Ramos (cell line): Measurements from ENCODE around the gene SLC39A8.
"Not testable (repeated sequence)": the region's sequence is repeated elsewhere in the genome, so short reads cannot be mapped to it uniquely, and the experiment has no call there.

Experiments used
- in situ Hi-C: fragments of 300-500 bp; cut with MboI; formaldehyde crosslinking; loops from one replicate; pipeline ENCODE4 v1.14.3; 2022; ENCODE audit warnings: low sequenced_read_pairs; ENCODE audit not compliant: unreplicated experiment

SLC39A8 gene

GRCh38 chr4:102247041-102247440 is 98.2 kb downstream of the SLC39A8 start:
- in situ Hi-C loops: no loop called here

GRCh38 chr4:102246416-102246815 is 98.9 kb downstream of the SLC39A8 start:
- in situ Hi-C loops: no loop called here

- in situ Hi-C loops: no loop called here
These were observed 100.3 kb downstream of the SLC39A8 start for GRCh38 chr4:102244878-102245535.

- in situ Hi-C loops: not testable (repeated sequence)
These were observed 102.0 kb downstream of the SLC39A8 start for GRCh38 chr4:102243296-102243695.

GRCh38 chr4:102234243-102234838 is 110.9 kb downstream of the SLC39A8 start:
- in situ Hi-C loops: no loop called here

- in situ Hi-C loops: no loop called here
These were observed 115.1 kb downstream of the SLC39A8 start for GRCh38 chr4:102230194-102230593.

- in situ Hi-C loops: no loop called here
These were observed 117.9 kb downstream of the SLC39A8 start for GRCh38 chr4:102227388-102227787.

GRCh38 chr4:102223461-102223860 is 121.8 kb downstream of the SLC39A8 start:
- in situ Hi-C loops: no loop called here

GRCh38 chr4:102222838-102223409 is 122.4 kb downstream of the SLC39A8 start:
- in situ Hi-C loops: no loop called here

GRCh38 chr4:102219129-102219528 is 126.2 kb downstream of the SLC39A8 start:
- in situ Hi-C loops: no loop called here

GRCh38 chr4:102218656-102219055 is 126.6 kb downstream of the SLC39A8 start:
- in situ Hi-C loops: no loop called here

GRCh38 chr4:102217775-102218355 is 127.4 kb downstream of the SLC39A8 start:
- in situ Hi-C loops: no loop called here

- in situ Hi-C loops: no loop called here
These were observed 127.9 kb downstream of the SLC39A8 start for GRCh38 chr4:102217345-102217744.

- in situ Hi-C loops: no loop called here
These were observed 128.6 kb downstream of the SLC39A8 start for GRCh38 chr4:102216666-102217065.

GRCh38 chr4:102213031-102213430 is 132.3 kb downstream of the SLC39A8 start:
- in situ Hi-C loops: no loop called here
